HCT116 (cell line): ENCODE measurements around the gene CABP2.

Experiments used
- CTCF ChIP-seq, 3 experiments: fragments of 200-600 bp in 1 of 3; sonication (generic) in 1 of 3; IDR thresholded peaks in 2 of 3; conservative IDR thresholded peaks in 1 of 3; 2 replicates each; pipeline ENCODE4 v1.5.1; 2012 to 2017; ENCODE audit warnings: low read depth in 2 of 3, low read length in 2 of 3, antibody characterized with exemption in 1 of 3, borderline replicate concordance in 1 of 3, control low read depth in 1 of 3, mild to moderate bottlenecking in 1 of 3, mixed read lengths in 1 of 3, mixed run types in 1 of 3, moderate library complexity in 1 of 3; ENCODE audit not compliant: insufficient read depth in 1 of 3
- EGR1 ChIP-seq: IDR thresholded peaks from 2 replicates; pipeline ENCODE4 v1.6.1; 2012; ENCODE audit warnings: low read depth
- EZH2 ChIP-seq: fragments of 200-600 bp; sonication (generic); IDR thresholded peaks from 2 replicates; pipeline ENCODE4 v1.6.1; 2017; ENCODE audit warnings: antibody characterized with exemption, mixed run types
- EZH2phosphoT487 ChIP-seq: fragments of 200-600 bp; IDR thresholded peaks from 2 replicates; pipeline ENCODE4 v1.6.1; 2018; ENCODE audit warnings: antibody characterized with exemption, borderline replicate concordance
- POLR2A ChIP-seq: IDR thresholded peaks from 2 replicates; pipeline ENCODE4 v1.7.0; 2011; ENCODE audit warnings: borderline replicate concordance; ENCODE audit not compliant: insufficient read depth, insufficient read length; ENCODE audit errors: extremely low read depth
- POLR2AphosphoS5 ChIP-seq: IDR thresholded peaks from 2 replicates; pipeline ENCODE4 v1.6.1; 2011; ENCODE audit warnings: mild to moderate bottlenecking, low read depth, low read length, moderate library complexity
- SP1 ChIP-seq: IDR thresholded peaks from 2 replicates; pipeline ENCODE4 v1.6.1; 2012; ENCODE audit warnings: low read depth
- TCF7L2 ChIP-seq: IDR thresholded peaks from 2 replicates; pipeline ENCODE4 v1.7.0; 2011; ENCODE audit warnings: borderline replicate concordance, inconsistent platforms; ENCODE audit not compliant: insufficient read depth, insufficient read length; ENCODE audit errors: extremely low read depth
- YY1 ChIP-seq: IDR thresholded peaks from 2 replicates; pipeline ENCODE4 v1.6.1; 2011; ENCODE audit warnings: low read length, low read depth, moderate library complexity, mild to moderate bottlenecking; ENCODE audit not compliant: insufficient replicate concordance; ENCODE audit errors: extremely low read depth
- ZNF274 ChIP-seq: fragments of 200-500 bp; sonication (Bioruptor generic); IDR thresholded peaks from 2 replicates; pipeline ENCODE4 v1.6.1; 2014; ENCODE audit warnings: mild to moderate bottlenecking, low read depth, low read length, inconsistent platforms
- TF ChIP-seq, protein P1 (sequence below): IDR thresholded peaks from 2 replicates; pipeline ENCODE4 v1.6.1; 2012; ENCODE audit warnings: low read depth

- TF ChIP-seq EZH2phosphoT487 (no peak), POLR2A (no peak), TCF7L2 (no peak), EZH2 (no peak), CTCF (IDR thresholded peaks at IDR 0.05 in 2 of 3, conservative IDR thresholded peaks at IDR 0.05 in 1 of 3; ENCODE audit: borderline replicate concordance in 1 of 3, insufficient read depth in 1 of 3, low read depth in 2 of 3, low read length in 2 of 3) (no peak), YY1 (no peak), ZNF274 (no peak), POLR2AphosphoS5 (no peak), SP1 (no peak), EGR1 (no peak)
- TF ChIP-seq, protein P1, sequence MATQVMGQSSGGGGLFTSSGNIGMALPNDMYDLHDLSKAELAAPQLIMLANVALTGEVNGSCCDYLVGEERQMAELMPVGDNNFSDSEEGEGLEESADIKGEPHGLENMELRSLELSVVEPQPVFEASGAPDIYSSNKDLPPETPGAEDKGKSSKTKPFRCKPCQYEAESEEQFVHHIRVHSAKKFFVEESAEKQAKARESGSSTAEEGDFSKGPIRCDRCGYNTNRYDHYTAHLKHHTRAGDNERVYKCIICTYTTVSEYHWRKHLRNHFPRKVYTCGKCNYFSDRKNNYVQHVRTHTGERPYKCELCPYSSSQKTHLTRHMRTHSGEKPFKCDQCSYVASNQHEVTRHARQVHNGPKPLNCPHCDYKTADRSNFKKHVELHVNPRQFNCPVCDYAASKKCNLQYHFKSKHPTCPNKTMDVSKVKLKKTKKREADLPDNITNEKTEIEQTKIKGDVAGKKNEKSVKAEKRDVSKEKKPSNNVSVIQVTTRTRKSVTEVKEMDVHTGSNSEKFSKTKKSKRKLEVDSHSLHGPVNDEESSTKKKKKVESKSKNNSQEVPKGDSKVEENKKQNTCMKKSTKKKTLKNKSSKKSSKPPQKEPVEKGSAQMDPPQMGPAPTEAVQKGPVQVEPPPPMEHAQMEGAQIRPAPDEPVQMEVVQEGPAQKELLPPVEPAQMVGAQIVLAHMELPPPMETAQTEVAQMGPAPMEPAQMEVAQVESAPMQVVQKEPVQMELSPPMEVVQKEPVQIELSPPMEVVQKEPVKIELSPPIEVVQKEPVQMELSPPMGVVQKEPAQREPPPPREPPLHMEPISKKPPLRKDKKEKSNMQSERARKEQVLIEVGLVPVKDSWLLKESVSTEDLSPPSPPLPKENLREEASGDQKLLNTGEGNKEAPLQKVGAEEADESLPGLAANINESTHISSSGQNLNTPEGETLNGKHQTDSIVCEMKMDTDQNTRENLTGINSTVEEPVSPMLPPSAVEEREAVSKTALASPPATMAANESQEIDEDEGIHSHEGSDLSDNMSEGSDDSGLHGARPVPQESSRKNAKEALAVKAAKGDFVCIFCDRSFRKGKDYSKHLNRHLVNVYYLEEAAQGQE, result no peak
Observed at GRCh38 chr11:67489885-67490726, 33.1 kb downstream of the CABP2 start.
